SJSA1 (cell line): ENCODE data around the gene C6orf132. TPM values are rescaled to one million over a fixed set of nuclear protein-coding genes. Genes with fewer than 3 reads are reported as not detected.

Experiments used
- DNase-seq, 2 experiments: peaks; one replicate each; pipeline ENCODE4 v3.0.0-alpha.2; 2015 to 2020; ENCODE audit warnings: low spot score in 2 of 2, low read depth in 1 of 2
- H3K27ac ChIP-seq: fragments of 250-450 bp; sonication (Bioruptor Pico); 2 replicates; pipeline ENCODE4 v1.5.1; 2020; ENCODE audit warnings: mild to moderate bottlenecking, moderate library complexity
- H3K27me3 ChIP-seq: fragments of 250-450 bp; sonication (Bioruptor Pico); replicated peaks from 2 replicates; pipeline ENCODE4 v1.5.1; 2020; ENCODE audit warnings: mild to moderate bottlenecking, moderate library complexity
- H3K36me3 ChIP-seq: fragments of 250-450 bp; sonication (Bioruptor Pico); 2 replicates; pipeline ENCODE4 v1.5.1; 2020; ENCODE audit warnings: mild to moderate bottlenecking
- H3K4me1 ChIP-seq: fragments of 250-450 bp; sonication (Bioruptor Pico); replicated peaks from 2 replicates; pipeline ENCODE4 v1.6.1; 2021; ENCODE audit warnings: mild to moderate bottlenecking
- H3K4me3 ChIP-seq: fragments of 250-450 bp; sonication (Bioruptor Pico); 2 replicates; pipeline ENCODE4 v1.5.1; 2020; ENCODE audit warnings: mild to moderate bottlenecking
- H3K9me3 ChIP-seq: fragments of 250-450 bp; sonication (Bioruptor Pico); replicated peaks from 2 replicates; pipeline ENCODE4 v1.5.1; 2020; ENCODE audit warnings: mild to moderate bottlenecking
- total RNA-seq: library from RNA; depleted of rRNA; stranded (reverse); fragments of >200 nt; shearing (Covaris generic); gene quantifications from 2 replicates; pipeline ENCODE4 v1.2.3, GENCODE V29; 2014

Gene C6orf132
- total RNA-seq, 1 experiment from 2014 or later, result not detected

GRCh38 chr6:42083530-42083929 lies 58.9 kb downstream of the C6orf132 start:
- peaks cover 5% of the 10 kb centered on the region for H3K4me1 ChIP-seq
- no peak for DNase-seq
- H3K4me3 ChIP-seq, result no peak overlapping the region
- H3K27me3 ChIP-seq, result no peaks in the 10 kb centered on the region
- peaks cover under 1% of the 10 kb centered on the region for H3K36me3 ChIP-seq
- no peaks in the 10 kb centered on the region for H3K9me3 ChIP-seq
- no peak overlapping the region for H3K27ac ChIP-seq

GRCh38 chr6:42079941-42080464 lies 62.4 kb downstream of the C6orf132 start:
- no peak for DNase-seq
- Histone ChIP-seq H3K27ac (no peak overlapping the region), H3K4me3 (no peak overlapping the region), H3K9me3 (no peaks in the 10 kb centered on the region), H3K4me1 (no peaks in the 10 kb centered on the region), H3K36me3 (peaks cover 22% of the 10 kb centered on the region), H3K27me3 (no peaks in the 10 kb centered on the region)

GRCh38 chr6:42078386-42078785 lies 64.0 kb downstream of the C6orf132 start:
- H3K9me3 ChIP-seq, result no peaks in the 10 kb centered on the region
- H3K4me1 ChIP-seq, result no peaks in the 10 kb centered on the region
- DNase-seq, result no peak
- H3K36me3 ChIP-seq, result peaks cover 22% of the 10 kb centered on the region
- no peak overlapping the region for H3K27ac ChIP-seq
- no peaks in the 10 kb centered on the region for H3K27me3 ChIP-seq
- no peak overlapping the region for H3K4me3 ChIP-seq

- peak; percentile 60 to 75 for DNase-seq
- Histone ChIP-seq H3K36me3 (peaks cover 31% of the 10 kb centered on the region), H3K27ac (no peak overlapping the region), H3K4me1 (no peaks in the 10 kb centered on the region), H3K27me3 (no peaks in the 10 kb centered on the region), H3K4me3 (no peak overlapping the region), H3K9me3 (no peaks in the 10 kb centered on the region)
These were observed 67.1 kb downstream of the C6orf132 start for GRCh38 chr6:42075159-42075838.

- Histone ChIP-seq H3K27ac (no peak overlapping the region), H3K9me3 (no peaks in the 10 kb centered on the region), H3K36me3 (peaks cover 43% of the 10 kb centered on the region), H3K27me3 (no peaks in the 10 kb centered on the region), H3K4me3 (no peak overlapping the region), H3K4me1 (no peaks in the 10 kb centered on the region)
- no peak for DNase-seq
These were observed 69.1 kb downstream of the C6orf132 start for GRCh38 chr6:42073287-42073686.

DNA sequence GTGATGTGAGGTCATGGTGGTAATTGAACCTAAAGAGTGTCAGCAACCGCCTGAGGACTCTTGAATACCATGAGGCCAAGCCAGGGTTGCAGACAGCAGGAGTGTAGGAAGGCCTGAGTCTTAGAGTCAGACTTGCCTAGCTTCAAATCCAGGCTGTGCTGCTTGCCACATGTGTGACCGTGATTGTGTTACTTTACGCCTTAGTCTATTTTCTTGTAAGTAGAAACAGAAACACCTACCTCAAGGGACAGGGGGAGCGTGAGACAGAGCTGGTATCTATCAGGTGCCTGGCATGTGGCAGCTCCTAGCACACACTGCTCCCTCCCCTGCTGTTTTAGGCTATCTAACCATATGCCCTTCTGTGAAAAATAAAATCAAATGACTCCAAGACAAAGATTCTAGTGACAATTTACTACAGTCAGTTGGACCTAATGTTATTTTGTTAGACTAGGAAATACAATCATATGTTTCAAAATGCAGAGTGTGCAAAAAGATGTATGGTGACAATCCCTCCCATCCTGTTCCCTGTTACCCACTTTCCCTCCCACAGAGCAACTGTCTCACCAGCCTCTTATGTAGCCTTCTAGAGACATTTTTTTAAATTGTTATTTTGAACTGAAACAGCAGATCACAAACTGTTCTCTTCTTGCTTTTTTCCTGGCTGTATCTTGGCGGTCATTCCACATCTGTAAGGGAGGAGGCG lies 70.4 kb downstream of the C6orf132 start:
- Histone ChIP-seq H3K4me3 (no peak overlapping the region), H3K9me3 (no peaks in the 10 kb centered on the region), H3K27me3 (no peaks in the 10 kb centered on the region), H3K4me1 (no peaks in the 10 kb centered on the region), H3K36me3 (peaks cover 43% of the 10 kb centered on the region), H3K27ac (no peak overlapping the region)
- DNase-seq, result no peak

DNA sequence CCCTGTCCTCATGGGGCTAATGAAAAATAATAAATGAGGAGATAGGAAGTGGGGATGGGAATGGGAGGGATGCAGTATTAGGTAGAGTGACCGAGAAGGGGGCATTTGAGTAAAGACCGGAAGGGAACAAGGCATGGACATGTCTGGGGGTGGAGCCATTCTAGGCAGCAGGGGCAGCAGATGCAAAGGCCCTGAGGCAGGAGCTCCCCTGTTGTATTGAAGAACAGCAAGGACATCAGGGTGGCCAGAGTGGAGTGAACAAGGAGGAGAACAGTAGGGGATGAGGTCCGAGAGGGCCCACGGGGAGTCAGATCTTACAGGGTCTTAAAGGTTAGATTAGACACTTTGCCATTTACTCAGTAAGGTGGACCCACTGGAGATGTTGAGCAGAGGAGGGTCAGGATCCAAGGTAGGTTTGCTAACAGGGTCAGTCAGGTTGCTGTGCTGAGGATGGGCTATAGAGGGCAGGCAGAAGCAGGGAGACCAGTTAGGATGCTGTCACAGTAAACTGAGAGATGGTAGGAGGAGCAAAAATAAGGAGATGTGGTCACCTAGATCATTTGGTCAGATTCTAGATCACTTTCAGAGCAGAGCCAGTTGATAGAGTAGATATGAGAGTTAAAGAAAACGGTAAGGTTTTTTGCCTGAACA lies 73.4 kb downstream of the C6orf132 start:
- no peaks in the 10 kb centered on the region for H3K9me3 ChIP-seq
- no peak overlapping the region for H3K27ac ChIP-seq
- no peaks in the 10 kb centered on the region for H3K27me3 ChIP-seq
- no peak overlapping the region for H3K4me3 ChIP-seq
- no peaks in the 10 kb centered on the region for H3K4me1 ChIP-seq
- H3K36me3 ChIP-seq, result peaks cover 57% of the 10 kb centered on the region
- no peak for DNase-seq

DNA sequence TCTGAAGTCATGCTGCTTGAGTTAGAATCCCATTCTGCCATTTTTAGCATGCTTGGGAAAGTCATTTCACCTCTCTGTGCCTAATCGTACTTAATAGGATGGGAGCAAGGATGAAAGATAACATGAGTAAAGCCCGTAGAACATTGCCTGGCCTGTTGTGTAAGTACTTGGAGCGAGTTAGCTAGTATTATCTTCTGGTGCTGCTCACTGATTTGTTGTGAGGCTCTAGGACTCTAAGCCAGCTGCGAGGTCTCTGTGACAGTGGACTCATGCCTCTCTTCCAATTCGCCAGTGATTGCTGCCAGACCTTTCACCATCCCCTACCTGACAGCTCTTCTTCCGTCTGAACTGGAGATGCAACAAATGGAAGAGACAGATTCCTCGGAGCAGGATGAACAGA lies 74.2 kb downstream of the C6orf132 start:
- H3K27me3 ChIP-seq, result no peaks in the 10 kb centered on the region
- no peaks in the 10 kb centered on the region for H3K9me3 ChIP-seq
- peaks cover 57% of the 10 kb centered on the region for H3K36me3 ChIP-seq
- no peaks in the 10 kb centered on the region for H3K4me1 ChIP-seq
- H3K4me3 ChIP-seq, result no peak overlapping the region
- H3K27ac ChIP-seq, result no peak overlapping the region
- DNase-seq, result no peak

GRCh38 chr6:42066156-42066675 lies 76.2 kb downstream of the C6orf132 start:
- Histone ChIP-seq H3K4me1 (no peaks in the 10 kb centered on the region), H3K9me3 (no peaks in the 10 kb centered on the region), H3K36me3 (peaks cover 55% of the 10 kb centered on the region), H3K4me3 (no peak overlapping the region), H3K27me3 (no peaks in the 10 kb centered on the region), H3K27ac (no peak overlapping the region)
- no peak for DNase-seq

DNA sequence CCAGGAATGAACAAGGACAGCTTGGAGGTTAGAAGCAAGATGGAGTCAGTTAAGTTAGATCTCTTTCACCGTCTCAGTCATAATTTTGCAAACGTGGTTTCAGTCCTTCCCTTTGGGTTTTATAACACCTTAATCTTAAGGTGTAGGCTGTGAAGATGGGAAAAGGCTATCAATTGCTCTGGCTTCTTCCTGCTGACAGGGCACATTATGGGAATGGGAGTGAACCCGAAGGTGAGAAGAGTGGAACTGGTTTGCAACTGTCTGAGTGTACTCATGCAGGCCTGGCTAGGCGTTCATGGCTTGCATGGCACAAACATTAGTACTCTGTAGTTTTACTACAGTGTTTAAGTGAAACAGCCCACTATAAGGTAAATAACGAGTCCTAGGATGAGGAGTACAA lies 82.7 kb downstream of the C6orf132 start:
- no peaks in the 10 kb centered on the region for H3K27me3 ChIP-seq
- H3K27ac ChIP-seq, result no peak overlapping the region
- H3K4me3 ChIP-seq, result no peak overlapping the region
- peaks cover 60% of the 10 kb centered on the region for H3K36me3 ChIP-seq
- H3K9me3 ChIP-seq, result no peaks in the 10 kb centered on the region
- H3K4me1 ChIP-seq, result no peaks in the 10 kb centered on the region
- DNase-seq, result no peak

GRCh38 chr6:42053601-42054000 lies 88.8 kb downstream of the C6orf132 start:
- Histone ChIP-seq H3K36me3 (peaks cover 58% of the 10 kb centered on the region), H3K27me3 (no peaks in the 10 kb centered on the region), H3K9me3 (no peaks in the 10 kb centered on the region), H3K4me1 (peaks cover 8% of the 10 kb centered on the region; the same call in 1 of the 2 replicates), H3K4me3 (no peak overlapping the region), H3K27ac (no peak overlapping the region)
- DNase-seq, result no peak

- Histone ChIP-seq H3K4me1 (peaks cover 14% of the 10 kb centered on the region), H3K27me3 (no peaks in the 10 kb centered on the region), H3K36me3 (peaks cover 34% of the 10 kb centered on the region), H3K4me3 (peak overlapping the region; percentile 69), H3K27ac (no peak overlapping the region), H3K9me3 (no peaks in the 10 kb centered on the region)
- DNase-seq, result no peak
These were observed 91.2 kb downstream of the C6orf132 start for GRCh38 chr6:42051268-42051653.
